GM20000 (cell line): ENCODE results near the gene TICRR.
A peak's percentile ranks its signal among the peaks of the same experiment; 100 is the strongest.

Experiments used
- DNase-seq: peaks from one replicate; pipeline ENCODE4 v3.0.0; 2012; ENCODE audit warnings: low spot score
- TF ChIP-seq, protein P1 (sequence below): IDR thresholded peaks from 2 replicates; pipeline ENCODE4 v1.5.1; 2012; ENCODE audit warnings: mild to moderate bottlenecking, control low read depth; ENCODE audit errors: extremely low read depth, missing control alignments

TICRR gene

DNA sequence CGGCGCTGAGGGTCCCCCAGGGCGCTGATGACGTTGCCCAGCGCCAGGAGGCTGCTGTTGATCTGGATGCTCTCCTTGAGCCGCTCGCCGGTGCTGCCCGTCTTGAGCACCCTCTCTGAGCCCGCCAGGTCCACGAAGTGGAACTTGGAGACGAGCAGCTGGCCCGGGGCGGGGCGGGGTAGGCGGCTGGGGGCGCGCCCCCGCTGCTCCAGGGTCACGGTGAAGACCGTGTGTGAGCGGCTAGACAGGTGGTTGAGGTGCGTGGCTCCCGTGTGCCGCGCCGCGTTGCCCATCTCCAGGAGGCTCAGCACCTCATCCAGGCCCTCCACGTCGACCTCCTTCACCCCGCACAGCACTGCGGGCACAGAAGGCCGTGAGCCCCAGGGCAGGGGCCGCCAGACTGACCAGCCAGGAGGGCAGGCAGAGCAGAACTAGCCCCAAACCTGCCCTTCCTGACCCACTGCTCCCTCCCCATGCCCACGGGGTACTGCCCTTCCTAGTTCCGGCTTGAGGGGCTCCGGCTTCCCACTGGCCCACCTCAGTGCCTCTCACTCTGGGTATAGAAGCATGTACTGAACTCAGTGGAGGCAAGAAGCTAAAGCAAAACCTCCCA lies 73.8 kb downstream of the TICRR start:
- no peak for DNase-seq
- TF ChIP-seq, protein P1, sequence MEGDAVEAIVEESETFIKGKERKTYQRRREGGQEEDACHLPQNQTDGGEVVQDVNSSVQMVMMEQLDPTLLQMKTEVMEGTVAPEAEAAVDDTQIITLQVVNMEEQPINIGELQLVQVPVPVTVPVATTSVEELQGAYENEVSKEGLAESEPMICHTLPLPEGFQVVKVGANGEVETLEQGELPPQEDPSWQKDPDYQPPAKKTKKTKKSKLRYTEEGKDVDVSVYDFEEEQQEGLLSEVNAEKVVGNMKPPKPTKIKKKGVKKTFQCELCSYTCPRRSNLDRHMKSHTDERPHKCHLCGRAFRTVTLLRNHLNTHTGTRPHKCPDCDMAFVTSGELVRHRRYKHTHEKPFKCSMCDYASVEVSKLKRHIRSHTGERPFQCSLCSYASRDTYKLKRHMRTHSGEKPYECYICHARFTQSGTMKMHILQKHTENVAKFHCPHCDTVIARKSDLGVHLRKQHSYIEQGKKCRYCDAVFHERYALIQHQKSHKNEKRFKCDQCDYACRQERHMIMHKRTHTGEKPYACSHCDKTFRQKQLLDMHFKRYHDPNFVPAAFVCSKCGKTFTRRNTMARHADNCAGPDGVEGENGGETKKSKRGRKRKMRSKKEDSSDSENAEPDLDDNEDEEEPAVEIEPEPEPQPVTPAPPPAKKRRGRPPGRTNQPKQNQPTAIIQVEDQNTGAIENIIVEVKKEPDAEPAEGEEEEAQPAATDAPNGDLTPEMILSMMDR: no peak

DNA sequence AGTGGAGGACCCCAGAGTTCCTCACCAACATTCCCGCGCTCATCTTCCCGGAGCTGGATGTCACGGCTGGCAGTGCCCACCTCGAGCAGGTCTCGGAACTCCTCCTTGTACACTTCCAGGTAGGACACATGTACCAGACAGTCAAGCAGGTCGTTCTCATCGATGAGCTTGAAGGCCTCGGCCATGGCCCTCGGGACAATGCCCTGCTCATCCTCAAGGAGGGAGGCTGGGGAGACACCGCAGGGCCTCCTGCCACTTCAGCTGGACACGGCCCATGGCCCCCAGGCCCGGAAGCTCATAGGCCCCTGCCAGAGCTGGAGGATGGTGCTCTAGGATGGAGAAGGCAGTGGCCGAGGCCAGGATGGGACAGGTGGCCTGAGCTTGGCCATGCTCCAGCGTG lies 74.4 kb downstream of the TICRR start:
- TF ChIP-seq, protein P1: no peak
- DNase-seq: no peak

DNA sequence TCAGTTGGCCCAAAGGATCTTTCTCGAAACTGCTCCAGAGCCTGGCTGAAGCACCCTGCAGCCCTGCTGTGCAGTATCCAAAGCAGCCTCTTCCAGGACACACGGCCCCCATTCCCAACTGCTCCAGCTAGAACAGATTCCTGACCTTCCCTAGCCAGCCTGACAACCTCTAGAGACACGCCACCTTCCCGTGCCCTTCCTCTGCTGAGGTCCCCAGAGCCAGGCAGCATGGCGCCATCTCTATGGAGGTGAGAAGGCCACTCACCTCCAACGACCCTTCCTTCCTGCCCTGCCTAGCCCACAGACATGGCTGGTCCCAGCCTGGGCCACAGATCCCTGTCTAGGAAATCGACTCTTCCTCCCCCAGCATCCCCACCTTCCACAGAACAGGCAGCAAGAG lies 76.9 kb downstream of the TICRR start:
- TF ChIP-seq, protein P1: no peak

DNA sequence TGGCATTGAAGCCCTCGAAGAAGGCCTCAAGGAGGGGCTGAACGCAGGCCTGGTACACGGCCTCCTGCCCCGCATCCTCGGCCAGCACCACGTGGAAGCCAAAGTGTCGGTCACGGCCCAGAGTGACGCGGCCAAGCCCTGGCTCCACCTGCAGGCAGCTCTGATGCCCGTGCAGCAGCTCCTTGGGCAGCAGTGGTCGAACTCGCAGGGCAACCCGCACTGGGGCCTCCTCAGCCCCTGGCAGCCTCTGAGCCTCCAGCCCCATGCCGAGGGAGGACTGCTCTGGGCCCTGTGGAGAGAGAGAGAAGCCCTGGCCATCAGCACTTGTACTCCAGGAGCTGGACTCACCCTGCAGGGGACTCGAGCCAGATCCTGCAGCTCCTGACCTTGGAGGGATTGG lies 77.4 kb downstream of the TICRR start:
- no peak for DNase-seq
- TF ChIP-seq, protein P1: no peak

More for the DNA sequence above, 76.9 kb downstream of the TICRR start:
- DNase-seq: no peak

DNA sequence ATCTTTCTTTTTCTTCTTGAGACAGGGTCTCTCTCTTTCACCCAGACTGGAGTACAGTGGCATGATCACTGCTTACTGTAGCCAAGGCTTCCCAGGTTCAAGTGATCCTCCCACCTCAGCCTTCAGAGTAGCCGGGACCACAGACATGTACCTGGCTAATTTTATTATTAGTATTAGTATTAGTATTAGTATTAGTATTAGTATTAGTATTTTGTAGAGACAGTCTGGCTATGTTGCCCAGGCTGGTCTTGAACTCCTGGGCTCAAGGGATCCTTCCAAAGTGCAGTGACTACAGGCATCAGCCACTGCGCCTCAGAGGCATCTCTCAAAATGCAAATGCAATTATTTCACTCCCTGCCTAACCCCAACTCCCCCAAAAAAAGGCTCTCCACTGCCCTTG lies 78.3 kb downstream of the TICRR start:
- TF ChIP-seq, protein P1: no peak
- no peak for DNase-seq

DNA sequence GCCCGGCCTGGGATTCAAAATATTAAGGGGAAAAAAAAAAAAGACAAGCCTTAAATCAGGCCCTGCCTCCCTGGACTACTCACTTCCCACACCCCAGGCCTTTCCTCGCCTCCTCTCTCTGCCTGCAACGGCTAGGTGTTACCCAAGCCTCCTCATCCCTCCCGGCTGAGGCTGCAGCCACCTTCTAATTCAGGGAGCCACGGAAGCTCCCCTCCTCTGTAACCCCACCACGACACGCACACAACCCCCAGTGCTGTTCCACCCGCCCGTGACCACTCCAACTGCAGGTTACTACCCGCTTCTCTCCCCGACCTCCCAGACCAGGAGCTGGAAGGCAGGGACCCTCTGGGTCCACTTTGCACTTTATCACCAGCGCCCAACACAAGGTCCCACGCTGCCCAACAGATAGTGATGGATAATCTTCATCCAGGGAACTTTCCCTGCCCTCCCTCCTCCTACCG lies 79.1 kb downstream of the TICRR start:
- TF ChIP-seq, protein P1: no peak
- no peak for DNase-seq

DNA sequence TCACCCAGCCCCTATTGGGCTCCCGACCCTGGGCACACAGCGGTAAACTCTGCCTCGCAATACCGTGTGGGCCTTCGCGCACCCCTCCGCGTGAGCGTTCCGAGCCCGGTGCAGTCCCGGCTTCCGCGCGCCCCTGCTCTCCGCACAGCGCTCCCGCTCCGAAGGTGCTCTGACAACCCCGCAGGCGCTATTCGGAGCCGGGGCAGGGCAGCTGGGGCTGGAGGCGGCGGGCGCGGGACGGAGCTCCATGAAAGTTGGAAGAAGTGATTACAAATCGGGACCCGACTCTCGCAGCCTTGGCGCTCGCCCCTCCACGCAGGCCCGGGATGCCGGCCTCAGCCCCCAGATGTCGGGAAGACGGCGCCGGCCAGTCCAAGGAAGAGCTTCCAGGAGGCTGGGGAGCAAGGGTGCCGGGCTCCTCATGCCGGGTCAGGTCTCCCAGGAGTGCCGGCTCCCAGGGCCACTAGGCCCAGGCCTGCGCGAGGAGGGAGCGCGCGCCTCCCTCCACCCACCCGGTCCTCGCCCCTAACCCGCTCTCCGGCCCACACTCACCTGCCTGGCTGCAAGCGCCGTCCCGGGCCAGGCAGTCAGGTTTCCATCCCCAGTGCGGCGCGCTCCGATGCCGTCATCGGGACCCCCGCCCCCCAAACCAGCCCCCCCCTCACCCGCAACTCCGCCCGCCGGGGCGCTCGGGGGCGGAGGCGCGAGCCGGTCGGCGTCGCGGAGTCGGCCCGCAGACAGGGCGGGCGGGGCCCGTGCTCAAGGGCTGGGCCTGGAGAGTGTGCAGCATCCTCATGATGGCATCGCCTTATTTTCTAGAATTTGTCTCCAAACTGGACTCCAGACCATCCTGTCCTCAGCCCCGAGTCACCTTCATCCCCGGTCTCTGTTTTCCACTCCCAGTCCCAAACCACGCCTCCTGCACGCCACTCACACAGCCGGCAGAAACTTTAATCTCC lies 79.9 kb downstream of the TICRR start, which contains the start of gene KIF7:
Gene KIF7, minus strand, starts transcription at position 621 of the 959 bp plus-strand sequence. CDS start 2,537 bp downstream, outside the sequence.
- peak; percentile 83 for DNase-seq
- TF ChIP-seq, protein P1: no peak
